HG02798 (cell line): ENCODE measurements around the gene ORAI3.

Source experiments
- ATAC-seq: cut with Tn5 transposase; IDR thresholded peaks from one replicate; pipeline ENCODE4 v1.9.1; 2021; ENCODE audit warnings: mild to moderate bottlenecking; ENCODE audit not compliant: unreplicated experiment, poor library complexity

The ORAI3 gene

GRCh38 chr16:30946671-30947540, 2.0 kb upstream of the ORAI3 start:
- ATAC-seq, result no peak

DNA sequence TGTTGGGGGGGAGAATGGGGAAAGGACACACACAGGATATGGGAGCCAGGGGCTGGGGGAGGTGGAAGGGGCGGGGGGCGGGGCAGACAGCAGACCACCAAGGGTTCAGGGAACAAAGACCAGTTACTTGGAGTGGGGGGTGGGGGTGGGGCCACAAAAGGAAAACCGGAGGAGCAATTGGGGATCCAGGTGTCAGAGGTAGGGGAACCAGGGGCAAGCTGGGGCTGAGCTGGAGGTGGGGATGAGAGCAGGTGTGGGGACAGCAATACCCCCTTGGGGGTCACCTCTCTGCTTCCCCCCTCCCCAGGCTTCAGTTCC, 1.4 kb upstream of the ORAI3 start:
- no peak for ATAC-seq

DNA sequence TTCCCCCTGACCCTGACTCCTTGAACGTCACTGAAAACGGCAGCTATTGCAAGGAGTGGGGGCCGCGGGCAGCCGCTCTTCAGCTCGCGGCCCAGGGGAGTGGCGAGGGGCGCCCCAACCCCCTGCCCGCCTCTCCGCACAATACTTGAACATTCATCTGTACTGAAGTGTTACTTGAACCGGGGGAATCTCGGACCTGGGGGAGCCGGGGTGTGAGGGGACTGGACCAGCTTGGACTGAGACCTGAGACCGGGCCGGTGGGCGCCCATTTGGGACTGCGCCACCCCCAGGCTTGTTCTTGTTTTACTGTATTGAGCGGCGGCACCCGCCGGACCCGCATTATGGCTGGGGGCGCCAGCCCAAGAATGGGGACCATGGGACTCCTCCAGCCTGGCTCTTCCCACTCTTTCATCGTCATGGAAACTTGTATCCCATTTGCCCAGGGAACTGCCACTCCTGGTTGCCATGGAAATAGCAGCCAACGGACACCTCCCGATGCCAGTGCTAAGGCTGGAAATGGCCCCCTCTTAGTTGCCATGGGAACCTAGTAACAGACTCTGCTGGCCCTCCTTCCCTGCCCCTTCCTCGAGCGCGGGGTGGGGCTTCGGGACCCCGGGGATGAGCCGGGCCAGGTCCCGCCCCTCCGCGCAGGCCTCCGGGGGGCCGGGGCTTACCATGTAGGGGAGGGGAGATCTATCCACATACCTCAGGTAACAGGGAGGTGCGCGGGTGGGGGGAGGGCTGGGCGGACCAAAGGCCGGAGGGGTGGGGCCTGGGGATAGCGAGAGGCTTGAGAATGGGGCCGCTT, 805 bp upstream of the ORAI3 start:
- no peak for ATAC-seq

GRCh38 chr16:30949650-30950515, 1.0 kb downstream of the ORAI3 start:
- ATAC-seq, result peak; percentile 48

- no peak for ATAC-seq
Measured at GRCh38 chr16:30950516-30951065, 1.7 kb downstream of the ORAI3 start.

DNA sequence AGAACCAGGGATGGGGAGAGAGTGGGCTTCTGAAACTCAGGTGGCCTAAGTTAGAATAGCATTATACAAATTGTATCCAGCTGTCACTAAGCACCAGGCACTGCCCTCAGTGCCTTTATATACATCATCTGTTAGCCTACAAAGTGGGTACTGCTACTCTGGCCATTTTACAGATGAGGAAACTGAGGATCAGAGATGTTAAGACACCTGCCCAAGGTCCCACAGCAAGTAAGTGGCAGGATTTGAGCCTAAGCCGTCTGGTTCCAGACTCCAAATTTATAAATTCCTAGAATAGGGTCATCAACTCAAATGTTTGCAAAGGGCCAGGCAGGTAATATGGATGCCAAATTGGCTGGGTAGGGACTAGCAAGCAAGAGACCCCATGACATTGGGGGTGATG, 2.3 kb downstream of the ORAI3 start:
- no peak for ATAC-seq

GRCh38 chr16:30951750-30952149, 2.9 kb downstream of the ORAI3 start:
- no peak for ATAC-seq

GRCh38 chr16:30953111-30953510, 4.2 kb downstream of the ORAI3 start:
- ATAC-seq, result no peak

DNA sequence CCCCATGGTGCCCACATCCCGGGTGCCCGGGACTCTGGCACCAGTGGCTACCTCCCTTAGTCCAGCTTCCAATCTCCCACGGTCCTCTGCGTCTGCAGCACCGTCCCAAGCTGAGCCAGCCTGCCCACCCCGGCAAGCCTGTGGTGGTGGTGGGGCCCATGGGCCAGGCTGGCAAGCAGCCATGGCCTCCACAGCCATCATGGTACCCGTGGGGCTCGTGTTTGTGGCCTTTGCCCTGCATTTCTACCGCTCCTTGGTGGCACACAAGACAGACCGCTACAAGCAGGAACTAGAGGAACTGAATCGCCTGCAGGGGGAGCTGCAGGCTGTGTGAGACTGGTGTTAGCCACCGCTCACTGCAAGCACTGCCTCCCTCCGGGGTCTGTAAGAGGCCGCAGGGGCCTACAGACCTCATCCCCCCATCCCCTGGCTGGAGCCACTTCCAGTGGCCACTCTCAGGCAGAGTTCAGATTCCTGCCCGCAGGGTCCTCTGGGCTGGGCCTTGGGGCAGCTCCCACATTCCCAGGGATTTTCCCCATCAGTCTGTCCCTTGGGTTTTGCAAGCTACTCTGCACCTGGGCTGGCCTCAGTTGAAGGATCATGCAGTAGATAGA, 4.8 kb downstream of the ORAI3 start:
- no peak for ATAC-seq

DNA sequence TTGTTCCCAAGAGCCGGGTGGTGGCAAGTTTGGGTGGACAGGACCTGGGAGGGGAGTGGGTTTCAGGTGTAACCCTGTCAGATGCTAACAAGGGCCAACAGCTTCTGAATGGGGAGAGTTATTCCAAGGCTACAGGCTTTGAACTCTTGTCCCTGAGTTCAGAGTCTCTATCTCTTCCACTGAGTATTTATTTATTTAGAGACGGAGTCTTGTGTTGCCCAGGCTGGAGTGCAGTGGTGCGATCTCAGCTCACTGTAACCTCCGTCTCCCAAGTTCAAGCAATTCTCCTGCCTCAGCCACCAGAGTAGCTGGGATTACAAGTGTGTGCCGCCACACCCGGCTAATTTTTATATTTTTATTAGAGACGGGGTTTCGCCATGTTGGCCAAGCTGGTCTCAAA, 6.1 kb downstream of the ORAI3 start:
- ATAC-seq, result no peak

DNA sequence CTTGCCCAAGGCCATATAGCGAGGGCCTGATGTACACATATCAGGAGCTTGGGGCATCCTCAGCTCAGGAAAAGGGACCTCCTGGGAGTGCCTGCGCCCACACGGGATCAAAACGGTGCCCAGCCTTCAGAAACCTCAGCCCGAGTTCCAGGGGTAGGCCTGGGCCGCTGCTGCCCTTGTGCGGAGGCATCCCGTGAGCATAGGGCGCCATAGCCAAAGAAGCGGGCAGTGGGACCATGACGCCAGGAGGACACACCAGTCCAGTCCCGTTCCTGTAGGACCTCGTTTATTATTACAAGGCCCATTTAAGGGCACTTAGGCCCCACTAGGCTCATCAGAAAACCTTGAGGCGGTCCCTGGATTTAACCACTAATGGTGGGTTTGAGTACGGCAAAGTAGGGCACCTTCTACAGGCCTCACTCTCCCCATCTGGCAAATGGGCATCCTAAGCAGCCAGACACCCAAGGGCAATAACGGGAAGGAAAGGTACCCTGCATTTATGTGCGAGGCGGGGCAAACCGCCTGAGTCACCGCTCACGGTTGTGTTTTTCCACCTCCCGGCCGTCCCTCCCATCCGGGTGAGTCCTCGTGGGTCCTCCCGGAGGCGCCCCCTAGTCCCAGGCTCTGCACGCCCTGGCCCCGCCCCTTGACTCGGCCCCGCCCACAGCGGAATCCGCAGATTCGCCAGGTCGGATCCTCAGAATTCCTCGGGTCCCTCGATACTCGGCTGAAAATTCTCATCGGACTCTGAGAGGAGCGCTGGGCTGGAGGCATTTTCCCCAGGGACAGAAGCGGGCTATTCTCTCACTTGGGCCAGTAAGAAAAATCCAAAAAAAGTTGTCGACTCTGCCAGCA, 8.0 kb downstream of the ORAI3 start:
- peak; percentile 49 for ATAC-seq

- ATAC-seq, result peak; percentile 78
Measured at GRCh38 chr16:30957456-30958174, 8.7 kb downstream of the ORAI3 start, which contains the start of gene SETD1A. SETD1A (plus strand) TSS chr16:30957754; CDS start chr16:30958732, 978 bp downstream.

DNA sequence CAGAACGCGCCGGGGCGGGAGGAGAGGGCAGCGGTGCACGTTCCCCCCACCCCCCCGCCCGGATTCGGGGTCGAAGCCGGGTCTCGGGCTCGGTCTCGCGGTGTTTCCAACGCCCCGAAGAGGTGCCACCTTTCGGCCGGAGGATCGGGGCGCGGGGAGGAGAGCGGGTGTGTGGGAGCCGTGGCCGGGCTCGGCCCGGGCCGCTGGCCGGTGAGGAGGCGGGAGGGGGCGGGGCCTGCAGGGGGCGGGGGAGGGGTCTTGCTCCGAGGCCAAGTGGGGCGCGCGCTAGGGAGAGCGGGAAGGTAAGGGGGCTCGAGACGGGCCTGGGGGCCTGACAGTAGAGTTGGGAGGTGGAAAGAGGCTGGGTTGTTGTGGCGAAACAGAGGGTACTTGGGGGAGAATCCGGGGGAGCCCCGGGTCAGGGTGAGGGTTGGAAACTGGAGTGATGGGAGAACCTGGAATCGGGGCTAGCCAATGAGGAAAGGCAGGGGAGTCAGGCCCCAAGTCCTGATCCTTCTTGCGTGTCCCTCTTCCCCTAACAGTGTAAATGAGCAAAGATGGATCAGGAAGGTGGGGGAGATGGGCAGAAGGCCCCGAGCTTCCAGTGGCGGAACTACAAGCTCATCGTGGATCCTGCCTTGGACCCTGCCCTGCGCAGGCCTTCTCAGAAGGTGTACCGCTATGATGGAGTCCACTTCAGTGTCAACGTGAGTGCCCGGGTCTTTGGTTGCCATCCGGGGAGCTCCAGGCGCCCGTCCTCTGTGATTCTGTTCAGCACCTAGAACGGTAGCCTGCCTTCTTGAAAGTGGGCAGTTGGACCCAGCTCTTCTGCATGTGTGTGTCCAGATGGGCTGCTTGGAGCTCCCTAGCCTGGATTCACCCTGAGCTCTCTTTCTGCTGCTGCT, 9.6 kb downstream of the ORAI3 start:
- ATAC-seq, result peak; percentile 25

- ATAC-seq, result no peak
Measured at GRCh38 chr16:30961384-30961783, 12.5 kb downstream of the ORAI3 start.

GRCh38 chr16:30963925-30964511, 15.2 kb downstream of the ORAI3 start:
- ATAC-seq, result no peak

DNA sequence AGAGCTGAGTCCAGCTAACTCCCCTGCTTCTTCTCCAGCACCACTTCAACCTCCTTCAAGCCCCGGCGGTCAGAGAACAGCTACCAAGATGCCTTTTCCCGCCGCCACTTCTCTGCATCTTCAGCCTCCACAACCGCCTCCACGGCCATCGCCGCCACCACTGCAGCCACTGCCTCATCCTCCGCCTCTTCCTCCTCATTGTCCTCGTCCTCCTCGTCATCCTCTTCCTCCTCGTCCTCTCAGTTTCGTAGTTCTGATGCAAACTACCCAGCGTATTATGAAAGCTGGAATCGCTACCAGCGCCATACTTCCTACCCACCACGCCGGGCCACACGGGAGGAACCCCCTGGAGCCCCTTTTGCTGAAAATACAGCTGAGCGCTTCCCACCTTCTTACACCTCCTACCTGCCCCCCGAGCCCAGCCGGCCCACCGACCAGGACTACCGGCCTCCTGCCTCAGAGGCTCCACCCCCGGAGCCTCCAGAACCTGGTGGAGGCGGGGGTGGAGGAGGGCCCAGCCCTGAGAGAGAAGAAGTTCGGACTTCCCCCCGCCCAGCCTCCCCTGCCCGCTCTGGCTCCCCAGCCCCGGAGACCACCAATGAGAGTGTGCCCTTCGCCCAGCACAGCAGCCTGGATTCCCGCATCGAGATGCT, 15.8 kb downstream of the ORAI3 start:
- ATAC-seq, result no peak
